HEK293 (cell line): Measurements from ENCODE around the gene PDK4.

Experiments
- CTCF ChIA-PET: fragments of 350-600 bp; formaldehyde crosslinking; extraction: SDS; loops from one replicate; lab custom pipeline; 2021; ENCODE audit warnings: antibody characterized with exemption; lab: Yijun Ruan, JAX
- POLR2A ChIA-PET: fragments of 300-600 bp; formaldehyde crosslinking; extraction: SDS; loops from one replicate; lab custom pipeline; 2020; ENCODE audit warnings: antibody characterized with exemption, inconsistent platforms; lab: Yijun Ruan, JAX
- H3K27ac ChIP-seq: fragments of 200-500 bp; sonication (Bioruptor generic); 2 replicates; pipeline ENCODE4 v1.5.1; 2014; ENCODE audit warnings: low read depth, low read length, control low read depth, inconsistent platforms; ENCODE audit errors: extremely low read depth
- H3K36me3 ChIP-seq, 2 experiments: fragments of 200-500 bp in 1 of 2; sonication (Bioruptor generic) in 1 of 2; 1 replicate in 1 of 2; 2 replicates in 1 of 2; pipeline ENCODE4 v1.5.1; 2014 to 2017; ENCODE audit warnings: inconsistent platforms in 2 of 2, low read length in 2 of 2; ENCODE audit not compliant: control insufficient read depth in 2 of 2, insufficient read depth in 1 of 2
- H3K4me1 ChIP-seq: fragments of 200-500 bp; sonication (Bioruptor generic); 2 replicates; pipeline ENCODE4 v1.5.1; 2014; ENCODE audit warnings: mild to moderate bottlenecking, low read length, inconsistent platforms; ENCODE audit not compliant: control insufficient read depth, insufficient read depth
- H3K4me3 ChIP-seq: 2 replicates; pipeline ENCODE4 v1.5.1; 2011; ENCODE audit warnings: low read depth, mild to moderate bottlenecking, control low read depth, low read length, moderate library complexity
- H3K9me3 ChIP-seq: fragments of 200-500 bp; sonication (Bioruptor generic); 2 replicates; pipeline ENCODE4 v1.5.1; 2014; ENCODE audit warnings: low read depth, low read length, inconsistent platforms; ENCODE audit not compliant: control insufficient read depth, insufficient read depth
- BCL11A ChIP-seq: fragments of 450-650 bp; formaldehyde crosslinking; IDR thresholded peaks from 2 replicates; pipeline ENCODE4 v1.5.1; 2016; ENCODE audit warnings: low read depth, missing biosample characterization, missing genetic modification characterization
- SETDB1 ChIP-seq: IDR thresholded peaks from one replicate; pipeline ENCODE4 v1.6.1; 2017; ENCODE audit warnings: mild to moderate bottlenecking, low read length, moderate library complexity, mixed read lengths; ENCODE audit not compliant: insufficient read length
- ZFP37 ChIP-seq: fragments of 450-650 bp; formaldehyde crosslinking; IDR thresholded peaks from 2 replicates; pipeline ENCODE4 v1.5.1; 2016; ENCODE audit warnings: missing biosample characterization, missing genetic modification characterization
- ZFP41 ChIP-seq: fragments of 450-650 bp; formaldehyde crosslinking; IDR thresholded peaks from 2 replicates; pipeline ENCODE4 v1.5.1; 2016; ENCODE audit warnings: missing biosample characterization, missing genetic modification characterization, borderline replicate concordance
- ZNF114 ChIP-seq: fragments of 450-650 bp; formaldehyde crosslinking; IDR thresholded peaks from 2 replicates; pipeline ENCODE4 v1.5.0; 2017; ENCODE audit warnings: missing biosample characterization, missing genetic modification characterization
- ZNF2 ChIP-seq: fragments of 450-650 bp; formaldehyde crosslinking; IDR thresholded peaks from 2 replicates; pipeline ENCODE4 v1.5.1; 2016; ENCODE audit warnings: missing biosample characterization, missing genetic modification characterization
- ZNF202 ChIP-seq: fragments of 450-650 bp; formaldehyde crosslinking; IDR thresholded peaks from 2 replicates; pipeline ENCODE4 v1.5.1; 2016; ENCODE audit warnings: missing biosample characterization, missing genetic modification characterization, borderline replicate concordance
- ZNF266 ChIP-seq: fragments of 450-650 bp; formaldehyde crosslinking; IDR thresholded peaks from 2 replicates; pipeline ENCODE4 v1.5.1; 2016; ENCODE audit warnings: missing biosample characterization, missing genetic modification characterization, low read depth
- ZNF426 ChIP-seq: fragments of 450-650 bp; formaldehyde crosslinking; IDR thresholded peaks from 2 replicates; pipeline ENCODE4 v1.5.1; 2017; ENCODE audit warnings: missing biosample characterization, missing genetic modification characterization, mild to moderate bottlenecking, inconsistent platforms, moderate library complexity
- ZNF433 ChIP-seq: fragments of 450-650 bp; formaldehyde crosslinking; IDR thresholded peaks from 2 replicates; pipeline ENCODE4 v1.5.1; 2016; ENCODE audit warnings: missing biosample characterization, missing genetic modification characterization, low read depth
- ZNF514 ChIP-seq: fragments of 450-650 bp; formaldehyde crosslinking; IDR thresholded peaks from 2 replicates; pipeline ENCODE4 v1.5.1; 2016; ENCODE audit warnings: missing biosample characterization, missing genetic modification characterization
- ZNF529 ChIP-seq: fragments of 450-650 bp; formaldehyde crosslinking; IDR thresholded peaks from 2 replicates; pipeline ENCODE4 v1.5.1; 2017; ENCODE audit warnings: missing genetic modification characterization, missing biosample characterization; ENCODE audit not compliant: insufficient replicate concordance
- ZNF544 ChIP-seq: fragments of 450-650 bp; formaldehyde crosslinking; IDR thresholded peaks from 2 replicates; pipeline ENCODE4 v1.5.0; 2017; ENCODE audit warnings: missing biosample characterization, missing genetic modification characterization
- ZNF670 ChIP-seq: fragments of 450-650 bp; formaldehyde crosslinking; IDR thresholded peaks from 2 replicates; pipeline ENCODE4 v1.5.1; 2016; ENCODE audit warnings: missing biosample characterization, missing genetic modification characterization, low read depth
- ZNF701 ChIP-seq: fragments of 450-650 bp; formaldehyde crosslinking; IDR thresholded peaks from 2 replicates; pipeline ENCODE4 v1.5.1; 2016; ENCODE audit warnings: missing biosample characterization, missing genetic modification characterization
- ZNF792 ChIP-seq: fragments of 450-650 bp; formaldehyde crosslinking; IDR thresholded peaks from 2 replicates; pipeline ENCODE4 v1.5.1; 2016; ENCODE audit warnings: missing biosample characterization, missing genetic modification characterization
- TF ChIP-seq, protein P1 (sequence below): fragments of 450-650 bp; formaldehyde crosslinking; IDR thresholded peaks from 2 replicates; pipeline ENCODE4 v1.5.1; 2016; ENCODE audit warnings: missing biosample characterization, missing genetic modification characterization
- TF ChIP-seq, protein P2 (sequence below): fragments of 450-650 bp; formaldehyde crosslinking; IDR thresholded peaks from 2 replicates; pipeline ENCODE4 v1.5.1; 2016; ENCODE audit warnings: missing biosample characterization, missing genetic modification characterization
- TF ChIP-seq, protein P3 (sequence below): fragments of 450-650 bp; formaldehyde crosslinking; IDR thresholded peaks from 2 replicates; pipeline ENCODE4 v1.5.1; 2016; ENCODE audit warnings: missing biosample characterization, missing genetic modification characterization, borderline replicate concordance
- TF ChIP-seq, protein P4 (sequence below): fragments of 450-650 bp; formaldehyde crosslinking; IDR thresholded peaks from 2 replicates; pipeline ENCODE4 v1.5.1; 2016; ENCODE audit warnings: missing biosample characterization, missing genetic modification characterization
- TF ChIP-seq, protein P5 (sequence below): fragments of 450-650 bp; formaldehyde crosslinking; IDR thresholded peaks from 2 replicates; pipeline ENCODE4 v1.5.0; 2017; ENCODE audit warnings: missing biosample characterization, missing genetic modification characterization, borderline replicate concordance

Gene PDK4

DNA sequence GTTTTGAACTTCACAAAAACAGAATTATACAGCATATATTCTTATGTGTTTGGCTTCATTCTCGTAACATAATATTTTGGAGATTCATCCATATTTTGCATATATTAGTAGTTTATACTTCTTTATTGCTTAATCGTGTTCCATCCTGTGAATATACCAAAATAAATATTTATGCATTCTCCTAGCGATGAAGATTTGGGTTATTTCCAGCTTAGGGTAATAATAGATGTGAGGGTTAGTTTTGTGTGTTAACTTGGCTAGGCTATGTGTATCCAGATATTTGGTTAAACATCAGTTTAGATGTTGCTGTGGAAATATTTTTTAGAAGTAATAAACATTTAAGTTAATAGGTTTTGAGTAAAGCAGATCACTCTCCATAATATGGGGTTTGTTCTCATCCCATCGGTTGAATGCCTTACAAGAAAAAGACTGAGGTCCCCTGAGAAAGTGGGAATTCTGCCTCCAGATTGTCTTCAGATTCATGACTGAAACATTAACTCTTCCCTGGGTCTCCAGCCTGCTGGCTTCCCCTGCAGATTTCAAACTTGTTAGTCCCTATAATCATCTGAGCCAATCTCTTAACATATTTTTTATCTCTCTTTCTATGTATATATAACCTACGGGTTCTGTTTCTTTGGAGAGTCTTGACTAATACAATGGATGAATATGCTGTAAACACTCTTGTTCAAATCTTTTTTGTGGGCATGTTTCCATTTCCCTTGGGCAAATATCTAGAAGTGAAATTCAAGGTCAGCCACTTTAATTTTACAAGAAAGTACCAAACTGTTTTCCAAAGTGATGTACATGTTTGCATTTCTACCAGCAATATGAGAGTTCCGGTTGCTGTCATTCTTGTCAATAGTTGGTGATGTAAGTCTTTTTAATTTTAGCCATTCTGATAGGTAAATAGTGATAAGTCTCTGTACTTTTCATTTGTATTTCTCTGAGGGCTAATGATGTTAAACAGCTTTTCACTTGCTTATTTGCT, 48.7 kb downstream of the PDK4 start:
- Histone ChIP-seq H3K4me1 (peaks cover 12% of the 10 kb centered on the region), H3K36me3 (no peaks in the 10 kb centered on the region), H3K27ac (no peak overlapping the region), H3K9me3 (no peaks in the 10 kb centered on the region), H3K4me3 (no peak overlapping the region)
- TF ChIP-seq, protein P1, sequence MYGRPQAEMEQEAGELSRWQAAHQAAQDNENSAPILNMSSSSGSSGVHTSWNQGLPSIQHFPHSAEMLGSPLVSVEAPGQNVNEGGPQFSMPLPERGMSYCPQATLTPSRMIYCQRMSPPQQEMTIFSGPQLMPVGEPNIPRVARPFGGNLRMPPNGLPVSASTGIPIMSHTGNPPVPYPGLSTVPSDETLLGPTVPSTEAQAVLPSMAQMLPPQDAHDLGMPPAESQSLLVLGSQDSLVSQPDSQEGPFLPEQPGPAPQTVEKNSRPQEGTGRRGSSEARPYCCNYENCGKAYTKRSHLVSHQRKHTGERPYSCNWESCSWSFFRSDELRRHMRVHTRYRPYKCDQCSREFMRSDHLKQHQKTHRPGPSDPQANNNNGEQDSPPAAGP = no peak
- TF ChIP-seq, protein P2, sequence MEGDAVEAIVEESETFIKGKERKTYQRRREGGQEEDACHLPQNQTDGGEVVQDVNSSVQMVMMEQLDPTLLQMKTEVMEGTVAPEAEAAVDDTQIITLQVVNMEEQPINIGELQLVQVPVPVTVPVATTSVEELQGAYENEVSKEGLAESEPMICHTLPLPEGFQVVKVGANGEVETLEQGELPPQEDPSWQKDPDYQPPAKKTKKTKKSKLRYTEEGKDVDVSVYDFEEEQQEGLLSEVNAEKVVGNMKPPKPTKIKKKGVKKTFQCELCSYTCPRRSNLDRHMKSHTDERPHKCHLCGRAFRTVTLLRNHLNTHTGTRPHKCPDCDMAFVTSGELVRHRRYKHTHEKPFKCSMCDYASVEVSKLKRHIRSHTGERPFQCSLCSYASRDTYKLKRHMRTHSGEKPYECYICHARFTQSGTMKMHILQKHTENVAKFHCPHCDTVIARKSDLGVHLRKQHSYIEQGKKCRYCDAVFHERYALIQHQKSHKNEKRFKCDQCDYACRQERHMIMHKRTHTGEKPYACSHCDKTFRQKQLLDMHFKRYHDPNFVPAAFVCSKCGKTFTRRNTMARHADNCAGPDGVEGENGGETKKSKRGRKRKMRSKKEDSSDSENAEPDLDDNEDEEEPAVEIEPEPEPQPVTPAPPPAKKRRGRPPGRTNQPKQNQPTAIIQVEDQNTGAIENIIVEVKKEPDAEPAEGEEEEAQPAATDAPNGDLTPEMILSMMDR (tag by site-specific recombination) = no peak
- no peak for TF ChIP-seq ZNF529 (tag by site-specific recombination)
- no peak for TF ChIP-seq ZNF202 (tag by site-specific recombination)
- TF ChIP-seq ZNF514 = no peak
- no peak for TF ChIP-seq ZNF701
- TF ChIP-seq, protein P3, sequence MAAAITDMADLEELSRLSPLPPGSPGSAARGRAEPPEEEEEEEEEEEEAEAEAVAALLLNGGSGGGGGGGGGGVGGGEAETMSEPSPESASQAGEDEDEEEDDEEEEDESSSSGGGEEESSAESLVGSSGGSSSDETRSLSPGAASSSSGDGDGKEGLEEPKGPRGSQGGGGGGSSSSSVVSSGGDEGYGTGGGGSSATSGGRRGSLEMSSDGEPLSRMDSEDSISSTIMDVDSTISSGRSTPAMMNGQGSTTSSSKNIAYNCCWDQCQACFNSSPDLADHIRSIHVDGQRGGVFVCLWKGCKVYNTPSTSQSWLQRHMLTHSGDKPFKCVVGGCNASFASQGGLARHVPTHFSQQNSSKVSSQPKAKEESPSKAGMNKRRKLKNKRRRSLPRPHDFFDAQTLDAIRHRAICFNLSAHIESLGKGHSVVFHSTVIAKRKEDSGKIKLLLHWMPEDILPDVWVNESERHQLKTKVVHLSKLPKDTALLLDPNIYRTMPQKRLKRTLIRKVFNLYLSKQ = no peak
- no peak for TF ChIP-seq BCL11A (tag by site-specific recombination)
- no peak for TF ChIP-seq SETDB1
- TF ChIP-seq ZNF2 (tag by site-specific recombination) = no peak
- POLR2A ChIA-PET = no interaction called here
- CTCF ChIA-PET = interaction anchor here (0.7 to 12.5 kb wide), 5 partner anchors 13 to 141 kb away, joined by 4 to 109 read pairs (median 58); no protein-coding TSS in a partner anchor

DNA sequence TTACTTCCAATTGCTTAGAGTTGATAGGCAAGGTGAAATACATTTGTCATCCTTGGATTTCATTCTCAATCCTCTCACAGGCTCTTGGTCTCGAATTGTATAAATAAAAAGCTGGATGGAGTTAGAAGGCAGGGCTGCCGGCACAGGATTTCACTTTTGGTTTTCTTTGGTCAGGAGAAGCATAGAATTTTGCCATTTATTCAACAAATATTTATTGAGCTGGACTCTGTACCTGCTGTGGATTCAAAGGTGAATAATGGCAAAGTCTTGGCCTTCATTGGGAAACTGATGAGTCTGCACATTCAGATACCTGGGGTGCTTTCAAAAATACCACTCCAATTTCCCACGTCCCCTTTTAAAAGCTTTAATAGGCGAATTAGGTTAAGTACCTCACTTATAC, 49.7 kb downstream of the PDK4 start:
- peaks cover 12% of the 10 kb centered on the region for H3K4me1 ChIP-seq
- H3K27ac ChIP-seq = no peak overlapping the region
- CTCF ChIA-PET = interaction anchor here (1.6 to 12.5 kb wide), 4 partner anchors 19 to 142 kb away, joined by 8 to 109 read pairs (median 72); no protein-coding TSS in a partner anchor
- TF ChIP-seq, protein P4, sequence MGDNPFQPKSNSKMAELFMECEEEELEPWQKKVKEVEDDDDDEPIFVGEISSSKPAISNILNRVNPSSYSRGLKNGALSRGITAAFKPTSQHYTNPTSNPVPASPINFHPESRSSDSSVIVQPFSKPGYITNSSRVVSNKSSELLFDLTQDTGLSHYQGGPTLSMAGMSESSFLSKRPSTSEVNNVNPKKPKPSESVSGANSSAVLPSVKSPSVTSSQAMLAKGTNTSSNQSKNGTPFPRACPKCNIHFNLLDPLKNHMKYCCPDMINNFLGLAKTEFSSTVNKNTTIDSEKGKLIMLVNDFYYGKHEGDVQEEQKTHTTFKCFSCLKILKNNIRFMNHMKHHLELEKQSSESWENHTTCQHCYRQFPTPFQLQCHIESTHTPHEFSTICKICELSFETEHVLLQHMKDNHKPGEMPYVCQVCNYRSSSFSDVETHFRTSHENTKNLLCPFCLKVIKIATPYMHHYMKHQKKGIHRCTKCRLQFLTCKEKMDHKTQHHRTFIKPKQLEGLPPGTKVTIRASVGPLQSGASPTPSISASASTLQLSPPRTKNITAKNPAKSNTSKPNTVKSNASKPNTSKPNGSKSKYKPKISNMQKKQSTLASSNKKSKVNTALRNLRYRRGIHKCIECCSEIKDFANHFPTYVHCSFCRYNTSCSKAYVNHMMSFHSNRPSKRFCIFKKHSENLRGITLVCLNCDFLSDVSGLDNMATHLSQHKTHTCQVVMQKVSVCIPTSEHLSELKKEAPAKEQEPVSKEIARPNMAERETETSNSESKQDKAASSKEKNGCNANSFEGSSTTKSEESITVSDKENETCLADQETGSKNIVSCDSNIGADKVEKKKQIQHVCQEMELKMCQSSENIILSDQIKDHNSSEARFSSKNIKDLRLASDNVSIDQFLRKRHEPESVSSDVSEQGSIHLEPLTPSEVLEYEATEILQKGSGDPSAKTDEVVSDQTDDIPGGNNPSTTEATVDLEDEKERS (tag by site-specific recombination) = no peak
- TF ChIP-seq ZNF433 = no peak
- no peak for TF ChIP-seq ZNF114 (tag by site-specific recombination)
- TF ChIP-seq, protein P5, sequence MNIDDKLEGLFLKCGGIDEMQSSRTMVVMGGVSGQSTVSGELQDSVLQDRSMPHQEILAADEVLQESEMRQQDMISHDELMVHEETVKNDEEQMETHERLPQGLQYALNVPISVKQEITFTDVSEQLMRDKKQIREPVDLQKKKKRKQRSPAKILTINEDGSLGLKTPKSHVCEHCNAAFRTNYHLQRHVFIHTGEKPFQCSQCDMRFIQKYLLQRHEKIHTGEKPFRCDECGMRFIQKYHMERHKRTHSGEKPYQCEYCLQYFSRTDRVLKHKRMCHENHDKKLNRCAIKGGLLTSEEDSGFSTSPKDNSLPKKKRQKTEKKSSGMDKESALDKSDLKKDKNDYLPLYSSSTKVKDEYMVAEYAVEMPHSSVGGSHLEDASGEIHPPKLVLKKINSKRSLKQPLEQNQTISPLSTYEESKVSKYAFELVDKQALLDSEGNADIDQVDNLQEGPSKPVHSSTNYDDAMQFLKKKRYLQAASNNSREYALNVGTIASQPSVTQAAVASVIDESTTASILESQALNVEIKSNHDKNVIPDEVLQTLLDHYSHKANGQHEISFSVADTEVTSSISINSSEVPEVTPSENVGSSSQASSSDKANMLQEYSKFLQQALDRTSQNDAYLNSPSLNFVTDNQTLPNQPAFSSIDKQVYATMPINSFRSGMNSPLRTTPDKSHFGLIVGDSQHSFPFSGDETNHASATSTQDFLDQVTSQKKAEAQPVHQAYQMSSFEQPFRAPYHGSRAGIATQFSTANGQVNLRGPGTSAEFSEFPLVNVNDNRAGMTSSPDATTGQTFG (tag by site-specific recombination) = no peak
- no peak for TF ChIP-seq ZFP37 (tag by site-specific recombination)
- TF ChIP-seq ZNF266 (tag by site-specific recombination) = no peak
- no peak for TF ChIP-seq ZNF670
- TF ChIP-seq ZFP41 = no peak
- no peak for TF ChIP-seq ZNF544 (tag by site-specific recombination)
- no peak for TF ChIP-seq ZNF426
- no peak for TF ChIP-seq ZNF792 (tag by site-specific recombination)
- no peaks in the 10 kb centered on the region for H3K36me3 ChIP-seq
- POLR2A ChIA-PET = no interaction called here
- no peak overlapping the region for H3K4me3 ChIP-seq
- no peaks in the 10 kb centered on the region for H3K9me3 ChIP-seq
